HEK293 (cell line): ENCODE data around the gene RHOV.

Source experiments
- AEBP2 ChIP-seq: fragments of 450-650 bp; formaldehyde crosslinking; IDR thresholded peaks from 2 replicates; pipeline ENCODE4 v1.5.1; 2016; ENCODE audit warnings: missing biosample characterization, missing genetic modification characterization, borderline replicate concordance
- CTCF ChIP-seq: fragments of 450-650 bp; formaldehyde crosslinking; IDR thresholded peaks from 2 replicates; pipeline ENCODE4 v1.5.1; 2016; ENCODE audit warnings: missing biosample characterization, missing genetic modification characterization
- REST ChIP-seq: fragments of 450-650 bp; formaldehyde crosslinking; IDR thresholded peaks from 2 replicates; pipeline ENCODE4 v1.5.1; 2016; ENCODE audit warnings: missing biosample characterization, missing genetic modification characterization
- YY1 ChIP-seq: fragments of 450-650 bp; formaldehyde crosslinking; IDR thresholded peaks from 2 replicates; pipeline ENCODE4 v1.5.1; 2018; ENCODE audit warnings: missing biosample characterization, missing genetic modification characterization
- ZBTB21 ChIP-seq: fragments of 450-650 bp; formaldehyde crosslinking; IDR thresholded peaks from 2 replicates; pipeline ENCODE4 v1.5.1; 2017; ENCODE audit warnings: missing biosample characterization, missing genetic modification characterization
- ZBTB26 ChIP-seq: fragments of 450-650 bp; formaldehyde crosslinking; optimal IDR thresholded peaks from 2 replicates; pipeline ENCODE3; 2016; ENCODE audit warnings: missing biosample characterization, mild to moderate bottlenecking, missing genetic modification characterization
- ZBTB44 ChIP-seq: fragments of 450-650 bp; IDR thresholded peaks from 2 replicates; pipeline ENCODE4 v1.5.1; 2018; ENCODE audit warnings: missing biosample characterization, mild to moderate bottlenecking, missing genetic modification characterization
- ZEB2 ChIP-seq: fragments of 450-650 bp; formaldehyde crosslinking; IDR thresholded peaks from 2 replicates; pipeline ENCODE4 v1.5.1; 2016; ENCODE audit warnings: missing biosample characterization, missing genetic modification characterization
- ZNF174 ChIP-seq: fragments of 450-650 bp; formaldehyde crosslinking; IDR thresholded peaks from 2 replicates; pipeline ENCODE4 v1.5.0; 2017; ENCODE audit warnings: missing biosample characterization, mild to moderate bottlenecking, missing genetic modification characterization
- ZNF214 ChIP-seq: fragments of 450-650 bp; formaldehyde crosslinking; IDR thresholded peaks from 2 replicates; pipeline ENCODE4 v1.5.1; 2017; ENCODE audit warnings: missing biosample characterization, mild to moderate bottlenecking, missing genetic modification characterization, borderline replicate concordance
- ZNF510 ChIP-seq: fragments of 450-650 bp; formaldehyde crosslinking; IDR thresholded peaks from 2 replicates; pipeline ENCODE4 v1.5.1; 2018; ENCODE audit warnings: mild to moderate bottlenecking, missing genetic modification characterization, missing biosample characterization; ENCODE audit not compliant: insufficient replicate concordance
- ZNF664 ChIP-seq: fragments of 450-650 bp; formaldehyde crosslinking; IDR thresholded peaks from 2 replicates; pipeline ENCODE4 v1.5.1; 2016; ENCODE audit warnings: missing biosample characterization, missing genetic modification characterization
- ZNF830 ChIP-seq: fragments of 450-650 bp; IDR thresholded peaks from 2 replicates; pipeline ENCODE4 v1.5.0; 2018; ENCODE audit warnings: missing biosample characterization, missing genetic modification characterization, low read depth, mild to moderate bottlenecking, moderate library complexity
- ZSCAN30 ChIP-seq: fragments of 450-650 bp; IDR thresholded peaks from 2 replicates; pipeline ENCODE4 v1.5.1; 2018; ENCODE audit warnings: missing biosample characterization, mild to moderate bottlenecking, missing genetic modification characterization, moderate library complexity

GRCh38 chr15:40906991-40907802 is 33.2 kb upstream of the RHOV start:
- TF ChIP-seq ZNF664 (tag by site-specific recombination), result no peak
- no peak for TF ChIP-seq ZBTB44
- TF ChIP-seq ZBTB21 (tag by site-specific recombination), result no peak
- no peak for TF ChIP-seq YY1 (tag by site-specific recombination)
- TF ChIP-seq ZNF510 (tag by site-specific recombination), result no peak
- TF ChIP-seq ZNF830 (tag by site-specific recombination), result no peak
- TF ChIP-seq ZSCAN30 (tag by site-specific recombination), result no peak
- no peak for TF ChIP-seq CTCF (tag by site-specific recombination)
- no peak for TF ChIP-seq ZBTB26 (tag by site-specific recombination)
- TF ChIP-seq AEBP2 (tag by site-specific recombination), result no peak
- no peak for TF ChIP-seq REST (tag by site-specific recombination)
- no peak for TF ChIP-seq ZNF214 (tag by site-specific recombination)
- no peak for TF ChIP-seq ZNF174 (tag by site-specific recombination)
- no peak for TF ChIP-seq ZEB2 (tag by site-specific recombination)
